ENCODE measurements around the gene DDA1. TPM values are rescaled to one million over a fixed set of nuclear protein-coding genes. Genes with fewer than 3 reads are reported as not detected.

Gene DDA1
- total RNA-seq, 1 donor from 2014 or later: 9.0 TPM

- no peaks in the 10 kb centered on the region for H3K36me3 ChIP-seq (ENCODE audit: control insufficient read depth, insufficient read depth, low read length)
Observed at GRCh38 chr19:17285415-17286135, 23.8 kb upstream of the DDA1 start.

GRCh38 chr19:17286263-17286662 lies 23.1 kb upstream of the DDA1 start:
- Histone ChIP-seq H3K27me3 (ENCODE audit: control insufficient read depth, insufficient read depth, low read length) (no peaks in the 10 kb centered on the region), H3K4me3 (ENCODE audit: low read depth, low read length) (no peak overlapping the region), H3K36me3 (ENCODE audit: control insufficient read depth, insufficient read depth, low read length) (no peaks in the 10 kb centered on the region)
- FAIRE-seq: no peak
- TF ChIP-seq, protein P1, sequence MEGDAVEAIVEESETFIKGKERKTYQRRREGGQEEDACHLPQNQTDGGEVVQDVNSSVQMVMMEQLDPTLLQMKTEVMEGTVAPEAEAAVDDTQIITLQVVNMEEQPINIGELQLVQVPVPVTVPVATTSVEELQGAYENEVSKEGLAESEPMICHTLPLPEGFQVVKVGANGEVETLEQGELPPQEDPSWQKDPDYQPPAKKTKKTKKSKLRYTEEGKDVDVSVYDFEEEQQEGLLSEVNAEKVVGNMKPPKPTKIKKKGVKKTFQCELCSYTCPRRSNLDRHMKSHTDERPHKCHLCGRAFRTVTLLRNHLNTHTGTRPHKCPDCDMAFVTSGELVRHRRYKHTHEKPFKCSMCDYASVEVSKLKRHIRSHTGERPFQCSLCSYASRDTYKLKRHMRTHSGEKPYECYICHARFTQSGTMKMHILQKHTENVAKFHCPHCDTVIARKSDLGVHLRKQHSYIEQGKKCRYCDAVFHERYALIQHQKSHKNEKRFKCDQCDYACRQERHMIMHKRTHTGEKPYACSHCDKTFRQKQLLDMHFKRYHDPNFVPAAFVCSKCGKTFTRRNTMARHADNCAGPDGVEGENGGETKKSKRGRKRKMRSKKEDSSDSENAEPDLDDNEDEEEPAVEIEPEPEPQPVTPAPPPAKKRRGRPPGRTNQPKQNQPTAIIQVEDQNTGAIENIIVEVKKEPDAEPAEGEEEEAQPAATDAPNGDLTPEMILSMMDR (IDR thresholded peaks at IDR 0.05; ENCODE audit: insufficient read depth, low read length, severe bottlenecking): no peak
- no peak for DNase-seq (ENCODE audit: low read depth)

More at GRCh38 chr19:17285415-17286135, 23.8 kb upstream of the DDA1 start:
- DNase-seq (ENCODE audit: low read depth) (no peak), FAIRE-seq (no peak)
- TF ChIP-seq, protein P1 (IDR thresholded peaks at IDR 0.05; ENCODE audit: insufficient read depth, low read length, severe bottlenecking): no peak
- Histone ChIP-seq H3K4me3 (ENCODE audit: low read depth, low read length) (no peak overlapping the region), H3K27me3 (ENCODE audit: control insufficient read depth, insufficient read depth, low read length) (no peaks in the 10 kb centered on the region)

DNA sequence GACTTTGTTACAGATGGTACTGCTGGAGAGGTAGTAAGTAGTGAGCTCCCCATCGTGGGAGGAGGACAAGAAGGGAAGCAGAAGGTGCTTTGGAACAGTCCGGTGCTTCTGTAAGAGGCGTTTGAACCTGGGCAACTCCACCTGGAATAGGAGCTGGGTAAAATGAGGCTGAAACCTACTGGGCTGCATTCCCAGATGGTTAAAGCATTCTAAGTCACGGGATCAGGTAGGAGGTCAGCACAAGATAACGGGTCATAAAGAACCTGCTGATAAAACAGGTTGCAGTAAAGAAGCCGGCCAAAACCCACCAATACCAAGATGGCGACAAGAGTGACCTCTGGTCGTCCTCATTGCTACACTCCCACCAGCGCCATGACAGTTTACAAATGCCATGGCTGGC lies 22.6 kb upstream of the DDA1 start:
- DNase-seq (ENCODE audit: low read depth) (no peak), FAIRE-seq (no peak)
- Histone ChIP-seq H3K36me3 (ENCODE audit: control insufficient read depth, insufficient read depth, low read length) (no peaks in the 10 kb centered on the region), H3K4me3 (ENCODE audit: low read depth, low read length) (no peak overlapping the region), H3K27me3 (ENCODE audit: control insufficient read depth, insufficient read depth, low read length) (no peaks in the 10 kb centered on the region)
- TF ChIP-seq, protein P1 (IDR thresholded peaks at IDR 0.05; ENCODE audit: insufficient read depth, low read length, severe bottlenecking): no peak

DNA sequence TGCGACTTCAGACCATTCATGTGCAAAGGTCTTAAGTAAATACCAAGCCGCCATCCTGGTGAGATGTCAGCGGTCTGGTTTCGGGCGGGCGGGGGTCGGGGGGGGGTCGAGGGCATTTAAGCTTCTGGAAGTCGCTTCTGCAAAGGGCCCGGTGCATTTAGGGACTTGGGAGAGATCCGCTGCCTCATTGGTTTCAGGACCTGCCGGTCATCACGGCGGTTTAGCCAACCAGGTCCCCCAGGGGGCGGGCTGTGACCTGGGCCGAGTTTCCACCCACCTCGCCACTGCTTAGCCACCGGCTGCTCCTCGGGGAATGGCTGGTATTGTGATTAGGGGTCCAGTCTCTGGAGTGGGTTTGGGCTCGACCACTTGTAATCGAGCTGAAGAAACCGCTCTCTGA lies 19.9 kb upstream of the DDA1 start:
- TF ChIP-seq, protein P1 (IDR thresholded peaks at IDR 0.05; ENCODE audit: insufficient read depth, low read length, severe bottlenecking): no peak
- peak; percentile 57 for DNase-seq (ENCODE audit: low read depth)
- H3K27me3 ChIP-seq (ENCODE audit: control insufficient read depth, insufficient read depth, low read length): no peaks in the 10 kb centered on the region
- no peak for FAIRE-seq
- no peak overlapping the region for H3K4me3 ChIP-seq (ENCODE audit: low read depth, low read length)
- peaks cover under 1% of the 10 kb centered on the region for H3K36me3 ChIP-seq (ENCODE audit: control insufficient read depth, insufficient read depth, low read length)

GRCh38 chr19:17292301-17293074 lies 16.9 kb upstream of the DDA1 start:
- FAIRE-seq (no peak), DNase-seq (ENCODE audit: low read depth) (peak; percentile 81)
- TF ChIP-seq, protein P1 (IDR thresholded peaks at IDR 0.05; ENCODE audit: insufficient read depth, low read length, severe bottlenecking): peak; percentile 79
- peak overlapping the region; percentile 46 for H3K4me3 ChIP-seq (ENCODE audit: low read depth, low read length)
- H3K27me3 ChIP-seq (ENCODE audit: control insufficient read depth, insufficient read depth, low read length): no peaks in the 10 kb centered on the region
- peaks cover 2% of the 10 kb centered on the region for H3K36me3 ChIP-seq (ENCODE audit: control insufficient read depth, insufficient read depth, low read length)
